NK-92 treated with Interleukin-12 subunit alpha and Interleukin-12 subunit beta, amount 100 ng/mL, for 24 hours (cell line): ENCODE results near the gene MRPS17.
A peak's percentile ranks its signal among the peaks of the same experiment; 100 is the strongest.
"Not testable (repeated sequence)": the region's sequence is repeated elsewhere in the genome, so short reads cannot be mapped to it uniquely, and the experiment has no call there.

Source experiments
- DNase-seq: peaks from one replicate; lab custom pipeline; 2025; lab: John Stamatoyannopoulos, UW

MRPS17 gene

DNA sequence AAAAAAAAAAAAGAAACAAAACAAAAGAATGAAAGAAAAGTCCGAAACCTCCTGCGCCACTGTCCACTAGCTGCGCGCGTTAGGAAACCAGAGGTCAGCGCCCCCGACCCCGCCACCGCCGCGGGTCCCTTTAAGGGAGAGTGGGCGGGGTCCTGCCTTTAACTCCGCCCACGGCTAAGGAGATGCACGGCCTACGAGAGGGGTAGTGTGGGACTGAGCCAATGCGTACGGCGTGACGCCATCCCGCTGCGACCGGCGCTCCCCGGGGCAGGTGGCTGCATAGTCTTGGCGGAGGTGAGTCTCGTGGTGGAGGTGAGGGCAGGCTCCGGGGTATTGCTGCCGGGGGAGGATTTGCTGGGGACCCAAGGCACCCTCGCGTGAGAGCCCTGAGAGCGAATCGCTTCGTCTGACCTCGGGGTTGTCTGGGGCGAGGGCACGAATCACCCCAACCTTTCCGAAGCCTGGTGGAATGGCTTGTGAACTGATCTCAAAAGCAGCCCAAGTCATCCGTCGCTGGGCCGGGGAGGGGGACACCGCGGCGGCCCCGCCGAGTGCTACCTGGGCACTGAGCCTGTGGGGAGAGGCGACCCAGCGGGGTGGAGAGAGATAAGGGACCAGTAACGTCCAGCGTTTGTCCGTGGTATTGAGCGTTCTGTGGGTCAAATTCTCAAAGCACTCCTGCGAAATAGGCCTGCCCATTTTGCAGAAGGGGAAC, at the start of gene MRPS17:
Gene MRPS17, plus strand, starts transcription at position 241 of the 715 bp plus-strand sequence. CDS start 1,319 bp downstream, outside the sequence.
- peak; percentile 72 for DNase-seq

DNA sequence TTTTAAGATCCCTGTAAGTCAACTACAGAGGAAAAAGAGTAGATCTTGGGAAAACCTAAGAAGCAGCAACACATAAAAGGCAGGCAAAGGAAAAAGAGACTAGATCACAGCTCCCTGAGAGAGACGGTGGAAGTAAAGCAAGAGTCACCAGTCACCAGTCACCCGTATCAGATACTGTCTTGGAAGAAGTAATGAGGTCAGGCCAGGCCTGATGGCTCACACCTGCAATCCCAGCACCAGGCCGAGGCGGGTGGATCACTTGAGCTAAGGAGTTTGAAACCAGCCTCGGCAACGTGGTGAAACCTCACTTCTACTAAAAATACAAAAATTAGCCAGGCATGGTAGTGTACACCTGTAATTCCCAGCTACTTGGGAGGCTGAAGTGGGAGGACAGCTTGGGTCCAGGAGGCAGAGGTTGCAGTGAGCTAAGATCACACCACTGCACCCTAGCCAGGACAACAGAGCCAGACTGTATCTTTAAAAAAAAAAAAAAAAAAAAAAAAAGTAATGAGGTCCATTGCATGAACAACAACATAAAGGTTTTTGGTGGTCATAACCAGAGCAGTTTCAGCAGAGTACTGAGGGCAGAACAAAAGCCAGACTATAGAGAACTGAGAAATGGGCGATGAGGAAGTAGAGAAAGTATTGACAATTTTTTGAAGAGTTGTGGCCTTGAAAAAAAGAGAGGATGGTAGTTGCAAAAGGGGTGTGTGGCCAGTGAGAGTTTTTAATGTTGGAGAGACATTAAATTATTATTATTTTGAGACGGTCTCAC, 47.5 kb upstream of the MRPS17 start:
- no peak for DNase-seq

DNA sequence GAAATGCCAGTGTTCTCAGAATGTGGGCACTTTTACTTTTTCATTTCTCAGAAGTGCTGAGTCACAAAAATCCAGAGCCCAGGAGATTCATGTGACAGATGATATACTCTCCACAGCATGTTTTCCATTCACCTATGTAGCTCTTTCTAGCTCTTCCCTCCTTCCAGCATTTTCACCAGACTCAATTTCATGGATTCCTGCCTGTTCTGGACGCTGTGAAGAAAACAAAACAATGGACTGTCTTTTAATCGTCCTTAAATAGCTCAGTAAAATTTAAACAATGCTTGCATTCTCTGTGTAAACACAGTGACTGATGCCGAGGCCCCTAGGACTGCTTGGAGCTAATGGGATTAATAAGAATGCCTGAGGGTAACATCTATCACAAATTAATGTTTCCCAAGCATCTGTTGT, 38.9 kb upstream of the MRPS17 start:
- no peak for DNase-seq

DNA sequence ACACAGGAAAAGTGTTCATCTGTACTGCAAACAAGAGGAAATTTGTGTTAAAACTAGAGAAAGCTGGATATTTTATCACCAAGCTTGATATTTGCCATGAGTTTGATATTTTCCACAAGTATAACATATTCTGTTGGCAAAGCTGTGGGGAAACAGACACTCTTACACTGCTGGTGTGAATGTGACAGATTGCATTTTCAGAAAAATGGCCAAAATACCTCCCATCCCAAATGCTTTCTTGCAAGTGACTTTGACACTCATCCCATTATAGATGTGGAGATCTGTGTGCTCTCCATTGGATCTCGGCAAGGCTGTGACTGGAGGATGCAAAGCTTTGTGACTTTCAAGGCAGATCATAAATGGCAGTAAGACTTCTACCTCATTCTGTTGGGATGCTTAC, 33.9 kb upstream of the MRPS17 start:
- DNase-seq: no peak

DNA sequence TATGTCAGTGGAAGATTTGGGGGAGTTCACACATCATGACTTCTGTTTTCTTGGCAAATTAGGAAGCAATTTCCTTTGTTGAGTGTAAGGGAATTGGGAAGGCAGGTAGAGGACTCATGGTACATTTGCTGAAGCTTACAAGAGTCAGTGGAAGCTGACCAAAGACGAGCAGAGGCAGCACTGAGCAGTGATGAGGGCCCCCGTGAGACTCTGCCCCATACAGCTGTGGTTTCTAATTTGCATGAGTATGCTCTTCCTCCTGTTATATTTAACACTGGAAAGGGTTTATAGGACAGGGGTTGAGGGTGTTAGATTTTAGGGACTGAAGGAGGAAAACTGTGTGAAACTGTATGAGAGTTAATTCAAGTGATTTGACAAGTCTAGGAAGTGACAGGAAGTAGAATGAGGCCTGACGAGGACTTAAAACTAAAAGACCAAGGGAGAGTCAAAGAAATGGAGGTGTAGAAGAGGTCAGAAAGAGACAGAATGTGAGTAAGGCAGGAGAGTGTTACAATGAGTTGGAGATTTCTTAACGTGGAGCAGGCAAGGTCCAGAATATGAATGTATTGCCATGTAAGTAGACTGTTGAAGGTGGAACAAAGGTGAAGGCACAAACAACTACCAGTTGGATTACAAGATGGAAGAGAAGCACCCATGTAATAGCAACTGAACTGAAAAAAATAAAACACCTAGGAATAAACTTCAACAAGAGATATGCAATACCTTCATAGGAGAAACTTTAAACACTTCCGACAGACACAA, 23.5 kb upstream of the MRPS17 start:
- DNase-seq: no peak

DNA sequence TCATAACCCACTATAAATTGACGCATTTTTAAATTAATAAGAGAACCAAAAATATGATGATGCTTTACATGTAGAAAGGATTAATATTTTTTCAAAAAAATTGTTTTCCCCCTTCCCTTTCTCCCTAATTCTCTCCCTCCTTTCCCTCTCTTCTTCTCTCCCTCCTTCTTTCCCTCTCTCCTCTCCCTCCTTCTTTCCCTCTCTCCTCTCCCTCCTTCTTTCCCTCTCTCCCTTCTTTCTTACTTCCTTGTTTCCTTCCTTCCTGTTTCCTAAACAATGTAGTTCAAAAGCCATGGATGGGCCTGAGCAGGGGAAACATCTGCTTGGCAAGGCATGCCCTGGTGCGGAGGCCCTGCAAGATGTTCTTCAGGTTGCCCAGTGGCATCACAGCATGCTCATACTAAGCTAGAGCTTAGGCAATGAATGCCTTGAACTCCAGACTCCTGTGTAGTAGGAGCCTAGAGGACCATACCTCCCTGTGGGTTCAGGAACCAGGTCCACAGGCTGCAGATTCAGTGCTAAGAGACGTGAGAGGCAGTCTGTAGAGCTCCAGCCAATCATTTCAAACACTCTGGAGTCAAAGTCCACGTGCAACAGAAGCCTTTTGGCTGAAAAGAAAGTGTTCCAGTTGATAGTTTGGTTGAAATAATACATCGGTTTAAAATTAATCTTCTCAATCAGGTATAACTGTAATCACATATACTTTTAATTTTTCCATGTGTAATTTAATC, 20.1 kb upstream of the MRPS17 start:
- DNase-seq: no peak

DNA sequence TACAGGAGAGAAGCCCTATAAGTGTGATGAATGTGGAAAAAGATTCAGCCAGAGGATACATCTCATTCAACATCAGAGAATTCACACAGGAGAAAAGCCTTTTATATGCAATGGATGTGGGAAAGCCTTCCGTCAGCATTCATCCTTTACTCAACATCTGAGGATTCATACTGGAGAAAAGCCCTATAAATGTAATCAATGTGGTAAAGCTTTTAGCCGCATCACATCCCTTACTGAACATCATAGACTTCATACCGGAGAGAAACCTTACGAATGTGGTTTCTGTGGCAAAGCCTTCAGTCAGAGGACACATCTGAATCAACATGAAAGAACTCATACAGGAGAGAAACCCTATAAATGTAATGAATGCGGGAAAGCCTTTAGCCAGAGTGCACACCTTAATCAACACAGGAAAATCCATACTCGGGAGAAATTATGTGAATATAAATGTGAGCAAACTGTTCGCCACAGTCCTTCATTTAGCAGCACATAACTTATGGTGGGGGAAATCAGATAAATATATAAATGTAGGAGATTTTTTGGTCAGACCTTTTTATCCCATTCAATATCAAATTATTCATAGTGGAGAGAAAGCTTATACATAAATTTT, 12.1 kb upstream of the MRPS17 start:
- no peak for DNase-seq

DNA sequence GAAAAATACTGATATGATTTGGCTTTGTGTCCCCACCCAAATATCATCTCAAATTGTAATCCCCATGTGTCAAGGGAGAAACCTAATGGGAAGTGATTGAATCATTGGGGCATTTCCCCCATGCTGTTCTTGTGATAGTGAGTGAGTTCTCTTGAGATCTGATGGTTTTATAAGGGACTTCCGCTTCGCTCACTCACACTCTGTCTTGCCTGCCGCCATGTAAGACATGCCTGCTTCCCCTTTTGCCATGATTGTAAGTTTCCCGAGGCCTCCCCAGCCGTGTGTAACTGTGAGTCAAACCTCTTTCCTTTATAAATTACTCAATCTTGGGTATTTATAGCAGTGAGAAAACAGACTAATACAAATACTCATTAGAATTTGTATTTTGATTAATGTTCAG, 5.1 kb upstream of the MRPS17 start:
- no peak for DNase-seq

DNA sequence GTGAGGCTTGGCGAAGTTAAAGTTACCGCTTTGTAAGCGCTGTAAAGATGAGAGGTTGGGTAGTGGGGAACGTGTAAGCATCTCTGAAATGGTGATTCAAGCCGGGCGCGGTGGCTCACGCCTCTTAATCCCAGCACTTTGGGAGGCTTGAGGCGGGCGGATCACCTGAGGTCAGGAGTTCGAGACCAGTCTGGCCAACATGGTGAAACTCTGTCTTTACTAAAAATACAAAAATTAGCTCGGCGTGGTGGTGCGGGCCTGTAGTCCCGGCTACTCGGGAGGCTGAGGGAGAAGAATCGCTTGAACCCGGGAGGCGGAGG, 635 bp downstream of the MRPS17 start:
- DNase-seq: not testable (repeated sequence)

DNA sequence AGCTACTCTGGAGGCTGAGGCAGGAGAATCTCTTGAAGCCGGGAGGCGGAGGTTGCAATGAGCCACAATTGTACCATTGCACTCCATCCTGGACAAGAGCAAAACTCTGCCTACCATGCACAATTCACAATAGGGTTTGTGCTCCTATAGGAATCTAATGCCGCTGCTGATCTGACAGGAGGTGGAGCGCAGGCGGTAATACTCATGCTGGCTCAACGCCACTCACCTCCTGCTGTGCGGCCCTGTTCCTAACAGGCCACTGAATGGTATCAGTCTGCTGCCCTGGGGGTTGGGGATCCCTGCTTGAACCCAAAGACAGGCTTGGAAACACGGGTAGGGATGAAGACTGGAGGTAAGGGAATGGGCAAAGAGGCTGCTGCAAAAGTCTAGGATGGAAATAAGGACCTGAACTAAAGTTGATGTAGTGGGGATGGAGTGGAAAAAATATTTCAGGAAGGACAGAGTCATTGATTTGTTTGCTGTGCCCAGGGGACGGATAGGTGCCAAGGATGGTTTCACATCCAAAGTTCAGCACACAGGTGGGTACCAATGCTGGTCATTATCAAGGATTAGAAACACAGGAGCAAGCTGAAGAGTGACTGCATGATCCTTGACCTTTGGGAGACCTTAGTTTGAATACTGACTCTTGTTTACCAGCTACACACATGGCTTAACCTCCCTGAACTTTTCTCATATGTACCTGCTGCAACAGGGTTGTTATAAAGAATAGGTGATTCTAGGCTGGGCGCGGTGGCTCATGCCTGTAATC, 2.2 kb downstream of the MRPS17 start:
- DNase-seq: no peak

DNA sequence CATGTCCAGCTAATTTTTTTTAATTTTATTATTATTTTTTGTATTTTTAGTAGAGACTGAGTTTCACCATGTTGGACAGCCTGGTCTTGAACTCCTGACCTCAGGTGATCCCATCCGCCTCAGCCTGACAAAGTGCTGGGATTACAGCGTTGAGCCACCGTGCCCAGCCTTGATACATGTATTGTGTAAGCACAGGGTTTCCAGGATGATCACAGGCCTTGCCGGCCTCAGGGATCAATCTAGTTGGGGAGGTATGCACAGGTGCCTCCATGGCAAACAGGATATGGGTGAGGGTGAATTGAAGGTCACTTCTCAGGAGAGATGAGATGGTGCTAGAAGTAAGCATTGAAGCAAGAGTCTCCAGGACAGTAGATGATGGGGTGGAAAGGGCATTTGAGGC, 5.5 kb downstream of the MRPS17 start:
- no peak for DNase-seq

DNA sequence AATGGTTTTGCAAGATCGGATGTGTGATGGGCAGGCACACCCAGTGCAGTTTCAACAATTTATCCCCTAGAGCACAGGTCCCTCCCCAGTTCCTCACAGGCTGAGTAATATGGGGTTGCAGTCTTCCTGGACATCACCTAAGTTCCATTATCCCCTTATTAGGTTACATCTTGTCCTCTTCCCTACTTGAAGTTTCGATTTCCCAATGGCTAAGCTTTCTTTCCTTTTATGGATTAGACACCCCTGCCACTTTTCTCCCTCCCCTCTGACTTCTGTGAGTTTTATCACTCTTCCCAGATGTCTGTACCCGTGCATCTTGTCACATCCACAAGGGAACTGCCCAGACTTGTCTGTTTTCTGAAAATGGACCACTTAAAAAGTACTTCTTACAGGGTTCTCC, 10.3 kb downstream of the MRPS17 start:
- no peak for DNase-seq

DNA sequence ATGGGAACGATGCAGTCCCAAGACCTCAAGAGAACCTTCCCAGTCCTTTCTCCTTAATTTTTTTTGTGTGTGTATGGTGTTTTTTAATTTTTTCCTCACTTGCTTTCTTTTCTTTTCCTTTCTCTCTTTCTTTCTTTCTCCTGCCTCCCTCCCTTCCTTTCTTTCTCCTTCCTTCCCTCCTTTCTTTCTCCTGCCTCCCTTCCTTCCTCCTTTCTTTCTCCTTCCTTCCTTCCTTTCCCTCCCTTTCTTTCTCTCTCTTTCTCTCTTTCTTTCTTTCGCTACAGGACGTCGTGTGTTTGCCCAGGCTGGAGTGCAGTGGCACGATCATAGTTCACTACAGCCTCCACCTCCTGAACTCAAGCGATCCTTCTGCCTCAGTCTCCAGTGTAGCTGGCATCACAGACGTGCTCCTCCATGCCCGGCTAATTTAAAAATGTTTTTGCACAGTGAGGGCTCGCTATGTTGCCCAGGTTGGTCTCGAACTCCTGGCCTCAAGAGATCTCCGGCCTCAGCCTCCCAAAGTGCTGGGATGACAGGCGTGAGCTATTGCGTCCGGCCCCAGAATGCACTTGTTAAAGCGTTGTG, 12.0 kb downstream of the MRPS17 start:
- no peak for DNase-seq

DNA sequence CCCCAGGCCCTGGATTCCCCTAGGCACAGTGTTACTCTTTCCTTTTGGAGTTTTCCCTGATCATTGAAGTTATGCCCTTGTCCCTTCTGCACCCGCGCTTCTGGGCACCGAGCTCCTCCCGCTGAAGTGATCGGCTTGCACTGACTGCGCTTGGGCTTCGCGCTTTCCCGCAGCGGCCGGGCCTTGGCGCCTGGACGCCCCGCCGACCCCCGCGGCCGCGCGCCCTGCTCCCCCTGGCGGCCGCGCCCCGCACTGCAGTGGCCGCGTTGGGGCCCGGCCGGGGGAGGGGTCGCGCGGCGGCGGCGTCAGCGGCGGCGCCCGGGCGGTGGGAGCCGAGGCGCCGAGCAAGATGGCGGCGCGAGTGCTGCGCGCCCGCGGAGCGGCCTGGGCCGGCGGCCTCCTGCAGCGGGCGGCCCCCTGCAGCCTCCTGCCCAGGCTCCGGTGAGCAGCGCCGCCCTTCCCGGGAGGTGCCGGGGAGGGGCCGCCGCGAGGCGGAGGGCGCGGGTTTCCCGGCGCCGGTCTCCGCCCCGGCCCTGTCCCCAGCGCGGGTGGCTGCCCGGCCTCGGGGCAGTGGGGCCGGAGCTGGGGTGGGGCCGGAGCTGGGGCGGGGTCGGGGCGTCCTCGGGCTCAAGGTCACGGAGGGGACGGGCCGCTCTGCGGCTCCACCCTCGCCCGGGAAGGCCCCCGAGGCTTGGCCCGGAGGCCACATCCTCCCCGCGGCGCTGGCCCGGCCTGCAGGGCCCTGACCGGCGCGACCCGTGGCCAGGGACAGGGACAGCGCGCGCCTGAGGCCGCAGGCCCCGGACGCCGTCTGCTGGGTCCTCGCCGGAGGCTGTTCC, 12.8 kb downstream of the MRPS17 start, which contains the start of gene NIPSNAP2:
Gene NIPSNAP2, plus strand, starts transcription at position 325 of the 839 bp plus-strand sequence. Its CDS starts 25 bp downstream, at position 350.
- DNase-seq: peak; percentile 25

DNA sequence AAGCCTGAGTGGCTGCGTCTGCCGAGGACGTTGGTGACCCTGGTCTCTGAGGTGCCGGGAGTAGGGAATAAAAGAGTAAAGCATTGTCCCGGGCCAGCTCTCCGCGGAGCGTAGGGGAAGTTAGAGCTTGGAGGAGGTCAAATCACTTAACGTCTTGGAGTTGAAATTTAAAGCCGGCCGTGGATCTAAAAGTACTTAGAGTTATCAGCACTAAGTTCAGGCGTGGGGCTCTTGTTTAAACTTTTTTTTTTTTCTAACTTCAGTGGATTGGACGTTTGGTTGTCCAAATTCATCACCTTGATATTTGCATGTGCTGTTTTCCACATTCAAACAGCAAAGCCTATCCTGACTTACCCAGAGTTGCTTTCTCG, 13.4 kb downstream of the MRPS17 start:
- DNase-seq: no peak

DNA sequence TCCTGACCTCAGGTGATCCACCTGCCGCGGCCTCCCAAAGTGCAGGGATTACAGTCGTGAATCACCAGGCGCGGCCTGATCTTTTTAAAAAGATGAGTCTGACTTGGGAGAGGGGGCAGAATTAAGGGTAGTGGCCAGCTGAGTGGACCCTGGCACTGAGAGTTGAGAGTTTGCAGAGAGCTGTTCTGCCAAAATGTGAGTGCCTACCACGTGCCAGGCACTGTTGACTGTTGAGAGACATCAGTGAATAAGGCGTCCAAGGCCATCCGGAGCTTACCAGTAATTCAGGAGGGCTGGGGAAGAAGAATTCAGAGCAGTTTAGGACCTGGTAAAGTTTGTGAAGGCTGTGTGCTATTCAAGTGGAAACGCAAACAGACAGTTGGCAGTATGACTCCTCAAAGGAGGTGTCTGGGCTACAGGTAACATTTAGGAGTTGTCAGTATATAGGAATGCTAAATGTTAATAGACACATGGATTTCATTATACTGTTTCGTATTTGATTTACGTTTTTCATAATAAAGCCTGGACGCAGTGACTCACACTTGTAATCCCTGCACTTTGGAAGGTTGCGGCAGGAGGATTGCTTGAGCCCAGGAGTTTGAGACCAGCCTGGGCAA, 14.2 kb downstream of the MRPS17 start:
- DNase-seq: no peak

DNA sequence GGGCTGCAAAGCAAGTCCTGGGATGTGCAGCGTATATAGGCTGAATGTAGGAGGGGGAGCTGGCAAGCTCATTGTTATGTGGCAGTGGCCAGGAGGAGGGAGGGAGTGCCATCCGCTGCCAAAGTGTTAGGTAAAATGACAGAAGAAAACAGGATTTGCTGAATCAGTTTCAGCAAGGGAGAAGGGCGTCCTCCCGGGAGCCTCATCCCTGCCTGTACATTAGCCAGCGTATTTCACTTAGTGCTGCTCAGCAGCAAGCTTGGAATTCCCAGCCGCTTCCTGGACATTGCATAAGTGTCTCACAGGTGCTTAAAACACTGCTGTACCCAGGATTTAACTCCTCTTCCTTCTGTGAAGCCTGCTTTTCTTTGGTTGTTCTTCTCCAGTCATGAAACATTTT, 15.2 kb downstream of the MRPS17 start:
- DNase-seq: no peak

DNA sequence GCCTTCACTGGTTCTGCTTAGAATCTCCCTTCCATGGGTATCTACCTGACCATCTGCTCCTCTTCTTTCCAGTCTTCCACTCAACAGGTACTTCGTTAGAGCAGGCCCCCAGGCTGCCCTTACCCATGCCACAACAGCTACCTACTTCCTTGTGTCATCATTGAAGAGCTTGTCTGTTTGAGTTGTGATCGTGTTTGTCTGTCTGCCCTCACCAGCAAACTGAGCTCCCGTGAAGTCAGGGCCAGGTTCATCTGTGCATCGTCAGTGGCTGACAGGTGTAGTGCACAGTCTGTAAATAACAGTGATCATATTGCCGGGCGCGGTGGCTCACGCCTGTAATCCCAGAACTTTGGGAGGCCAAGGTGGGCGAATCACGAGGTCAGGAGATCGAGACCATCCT, 17.7 kb downstream of the MRPS17 start:
- DNase-seq: no peak

DNA sequence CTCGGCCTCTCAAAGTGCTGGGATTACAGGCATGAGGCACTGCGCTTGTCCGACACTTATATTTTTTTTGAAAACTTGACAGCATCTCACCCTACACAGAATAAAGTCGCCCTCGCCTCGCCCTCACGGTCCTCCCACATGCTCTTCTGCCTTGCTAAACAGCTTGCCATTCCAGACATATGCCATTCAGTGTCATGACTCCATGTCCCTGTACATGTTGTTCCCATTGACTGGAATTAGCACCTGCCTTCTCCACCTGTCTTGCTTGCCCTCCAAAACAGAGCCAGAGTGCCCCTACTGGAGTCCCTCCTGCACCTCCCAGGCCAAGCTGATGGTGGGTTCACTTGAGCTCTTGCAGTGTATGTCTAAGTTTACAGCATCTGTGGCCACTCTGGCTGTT, 18.9 kb downstream of the MRPS17 start:
- DNase-seq: no peak
